ENCODE measurements around the gene TSPEAR.
"Not testable (repeated sequence)": the region's sequence is repeated elsewhere in the genome, so short reads cannot be mapped to it uniquely, and the experiment has no call there.

TSPEAR gene

DNA sequence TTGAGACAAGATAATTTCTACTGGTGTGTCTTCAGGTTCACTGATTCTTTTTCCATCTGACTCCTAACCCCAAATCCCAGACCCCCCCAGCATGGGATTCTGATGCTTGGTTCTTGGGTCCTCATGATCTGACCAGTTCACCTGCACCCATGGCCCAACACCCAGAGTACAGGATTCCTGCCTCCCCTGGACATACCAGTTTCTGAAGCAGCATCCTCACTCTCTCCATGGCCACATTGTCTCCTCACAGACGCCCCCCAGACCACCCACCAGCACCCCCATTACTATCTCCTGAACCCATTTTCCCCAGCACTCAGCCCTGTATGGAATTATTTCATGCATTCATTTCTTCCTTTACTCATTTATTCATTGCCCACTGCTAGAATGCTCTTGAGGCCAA is 54.5 kb downstream of the TSPEAR start:
- no peaks in the 10 kb centered on the region for H3K36me3 ChIP-seq (ENCODE audit: control insufficient read depth, insufficient read depth, low read length)
- H3K9ac ChIP-seq (ENCODE audit: low read length): no peak overlapping the region
- no peaks in the 10 kb centered on the region for H3K4me1 ChIP-seq (ENCODE audit: control insufficient read depth, insufficient read depth, low read length)
- no peak overlapping the region for H3K27ac ChIP-seq (ENCODE audit: low read depth, low read length)
- no peak overlapping the region for H3K4me3 ChIP-seq (ENCODE audit: low read length)
- peaks cover 4% of the 10 kb centered on the region for H3K27me3 ChIP-seq (ENCODE audit: control insufficient read depth, insufficient read depth, low read length)

DNA sequence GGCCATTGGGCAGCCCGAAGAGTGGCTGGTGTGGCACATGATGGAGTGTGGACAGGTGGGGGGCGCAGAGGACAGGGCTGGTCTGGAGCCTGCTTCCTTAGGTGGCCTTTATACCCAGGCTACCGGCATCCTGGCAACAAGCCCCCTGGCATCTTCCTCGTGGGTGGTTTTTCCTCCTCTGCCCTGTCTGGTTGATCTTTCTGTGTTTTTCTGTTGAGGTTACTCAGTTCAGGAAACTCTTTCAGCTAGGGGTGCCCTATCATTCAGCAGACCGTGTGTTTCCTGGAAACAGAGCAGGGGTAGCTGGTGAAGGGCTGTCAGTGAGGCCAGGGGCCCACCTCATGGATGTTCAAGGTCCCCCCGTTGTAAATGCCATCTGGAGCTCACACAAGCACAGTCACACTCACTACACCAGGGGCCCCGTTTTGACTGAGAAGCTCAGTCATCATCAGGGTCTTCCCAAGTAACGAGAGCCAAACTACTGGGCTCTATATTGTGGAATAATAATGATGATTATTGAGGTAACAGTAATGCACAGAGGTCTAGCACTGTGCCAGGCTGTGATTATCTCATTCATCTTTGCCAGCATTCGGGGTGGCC is 56.7 kb downstream of the TSPEAR start, which contains the start of gene KRTAP12-4:
Gene KRTAP12-4 (minus strand): TSS at position 84 of the 600 bp plus-strand sequence. CDS start 45 bp downstream, at position 39.
- Histone ChIP-seq H3K36me3 (ENCODE audit: control insufficient read depth, insufficient read depth, low read length) (no peaks in the 10 kb centered on the region), H3K27ac (ENCODE audit: low read depth, low read length) (no peak within 1 kb of the TSS), H3K9ac (ENCODE audit: low read length) (no peak within 1 kb of the TSS), H3K27me3 (ENCODE audit: control insufficient read depth, insufficient read depth, low read length) (peaks cover 4% of the 10 kb centered on the region), H3K4me3 (ENCODE audit: low read length) (no peak within 1 kb of the TSS), H3K4me1 (ENCODE audit: control insufficient read depth, insufficient read depth, low read length) (no peaks in the 10 kb centered on the region)

DNA sequence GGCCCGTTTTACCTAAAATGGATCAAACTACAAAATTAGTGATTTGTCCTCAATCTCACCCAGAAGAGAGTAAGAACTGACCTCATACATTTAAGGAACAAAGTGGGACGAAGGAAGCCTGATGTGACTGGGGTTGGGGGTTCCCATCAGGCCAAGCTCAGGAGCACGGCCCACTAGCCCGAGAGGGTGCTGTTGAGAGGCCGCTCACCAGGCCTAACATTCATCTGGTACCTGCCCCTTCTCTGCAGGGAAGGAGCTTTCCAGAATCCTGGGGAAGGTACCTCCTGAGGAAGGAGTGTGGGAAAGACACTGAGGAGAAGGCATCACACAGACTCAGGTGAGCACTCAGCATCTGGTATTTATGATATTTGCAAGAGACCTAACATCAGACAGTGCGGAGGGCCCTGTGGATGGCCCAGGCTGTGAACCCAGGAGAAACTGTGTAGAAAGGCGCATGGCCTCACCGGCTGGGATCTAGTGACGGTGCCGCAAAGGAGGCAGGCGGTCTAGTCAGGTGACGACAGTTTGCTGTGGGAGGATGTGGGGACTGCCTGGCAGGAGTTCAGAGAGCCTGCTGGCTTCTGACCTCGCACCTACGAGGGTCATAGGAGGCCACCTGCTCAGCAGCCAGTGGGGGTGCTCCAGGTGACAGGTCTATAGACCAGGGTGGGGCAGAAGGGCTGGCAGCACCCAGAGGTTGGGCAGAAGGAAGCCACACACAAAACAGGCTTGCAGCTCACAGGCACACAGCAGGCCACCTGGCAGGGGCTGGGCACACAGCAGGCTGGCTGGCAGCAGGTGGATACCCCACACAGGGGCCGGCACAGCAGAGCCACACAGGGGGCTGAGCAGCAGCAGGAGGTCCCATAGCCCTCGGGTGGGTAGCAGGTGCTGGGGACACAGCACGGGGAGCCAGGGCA is 57.5 kb downstream of the TSPEAR start:
- Histone ChIP-seq H3K9ac (ENCODE audit: low read length) (no peak overlapping the region), H3K27ac (ENCODE audit: low read depth, low read length) (no peak overlapping the region), H3K4me1 (ENCODE audit: control insufficient read depth, insufficient read depth, low read length) (no peaks in the 10 kb centered on the region), H3K27me3 (ENCODE audit: control insufficient read depth, insufficient read depth, low read length) (peaks cover 4% of the 10 kb centered on the region), H3K4me3 (ENCODE audit: low read length) (no peak overlapping the region), H3K36me3 (ENCODE audit: control insufficient read depth, insufficient read depth, low read length) (no peaks in the 10 kb centered on the region)

DNA sequence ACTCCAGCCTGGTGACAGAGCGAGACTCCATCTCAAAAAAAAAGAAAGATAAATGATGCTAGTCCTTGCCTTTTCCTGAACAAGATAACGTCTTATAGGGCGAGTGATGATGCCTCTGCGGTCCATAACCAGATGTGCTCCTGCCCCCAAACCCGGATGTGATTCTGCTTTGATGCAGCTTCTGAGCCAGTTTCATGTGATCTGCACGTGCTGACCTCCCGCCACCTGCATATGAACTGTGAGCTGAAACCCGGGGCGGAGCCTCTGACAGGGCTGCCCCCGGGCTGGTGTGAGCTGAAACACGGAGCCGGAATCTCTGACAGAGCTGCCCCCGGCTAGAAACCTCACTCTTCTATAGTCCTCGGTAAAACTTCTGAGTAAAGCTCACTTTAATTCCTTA is 58.2 kb downstream of the TSPEAR start:
- H3K27me3 ChIP-seq (ENCODE audit: control insufficient read depth, insufficient read depth, low read length): peaks cover 4% of the 10 kb centered on the region
- H3K9ac ChIP-seq (ENCODE audit: low read length): no peak overlapping the region
- no peaks in the 10 kb centered on the region for H3K36me3 ChIP-seq (ENCODE audit: control insufficient read depth, insufficient read depth, low read length)
- no peaks in the 10 kb centered on the region for H3K4me1 ChIP-seq (ENCODE audit: control insufficient read depth, insufficient read depth, low read length)
- no peak overlapping the region for H3K4me3 ChIP-seq (ENCODE audit: low read length)
- H3K27ac ChIP-seq (ENCODE audit: low read depth, low read length): no peak overlapping the region

DNA sequence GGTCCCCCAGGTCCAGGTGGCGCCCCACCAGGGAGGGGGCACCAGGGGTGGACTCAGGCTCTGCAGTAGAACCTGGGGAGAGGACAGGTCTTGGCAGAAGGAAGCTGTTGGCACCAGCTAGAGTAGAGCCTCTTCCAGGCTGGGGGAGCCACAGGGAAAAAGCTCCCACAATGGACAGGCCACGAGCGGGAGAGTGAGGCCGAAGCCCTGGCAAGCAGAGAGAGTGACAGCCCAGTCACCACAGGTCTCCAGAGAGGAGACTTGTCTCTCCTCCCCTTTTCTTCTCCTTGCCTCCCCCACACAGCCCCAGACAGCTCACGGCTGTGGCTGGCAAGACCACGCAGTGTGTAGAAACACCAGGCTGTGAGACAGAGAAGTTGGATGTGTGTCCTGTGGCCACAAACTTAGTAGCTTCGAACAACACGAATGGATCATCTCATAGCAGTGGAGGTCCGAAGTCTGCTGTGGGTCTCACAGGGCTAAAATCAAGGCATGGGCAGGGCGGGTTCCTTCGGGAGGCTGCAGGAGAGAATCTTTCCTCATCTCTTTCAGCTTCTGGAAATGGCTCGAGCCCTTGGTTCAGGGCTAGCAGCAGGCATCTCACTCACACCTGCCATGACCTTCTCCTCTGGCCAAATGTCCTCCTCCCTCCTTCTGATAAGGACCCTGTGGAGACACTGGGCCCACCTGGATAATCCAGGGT is 60.2 kb downstream of the TSPEAR start:
- no peak overlapping the region for H3K9ac ChIP-seq (ENCODE audit: low read length)
- no peaks in the 10 kb centered on the region for H3K36me3 ChIP-seq (ENCODE audit: control insufficient read depth, insufficient read depth, low read length)
- H3K27ac ChIP-seq (ENCODE audit: low read depth, low read length): no peak overlapping the region
- H3K4me3 ChIP-seq (ENCODE audit: low read length): no peak overlapping the region
- no peaks in the 10 kb centered on the region for H3K4me1 ChIP-seq (ENCODE audit: control insufficient read depth, insufficient read depth, low read length)
- H3K27me3 ChIP-seq (ENCODE audit: control insufficient read depth, insufficient read depth, low read length): no peaks in the 10 kb centered on the region

DNA sequence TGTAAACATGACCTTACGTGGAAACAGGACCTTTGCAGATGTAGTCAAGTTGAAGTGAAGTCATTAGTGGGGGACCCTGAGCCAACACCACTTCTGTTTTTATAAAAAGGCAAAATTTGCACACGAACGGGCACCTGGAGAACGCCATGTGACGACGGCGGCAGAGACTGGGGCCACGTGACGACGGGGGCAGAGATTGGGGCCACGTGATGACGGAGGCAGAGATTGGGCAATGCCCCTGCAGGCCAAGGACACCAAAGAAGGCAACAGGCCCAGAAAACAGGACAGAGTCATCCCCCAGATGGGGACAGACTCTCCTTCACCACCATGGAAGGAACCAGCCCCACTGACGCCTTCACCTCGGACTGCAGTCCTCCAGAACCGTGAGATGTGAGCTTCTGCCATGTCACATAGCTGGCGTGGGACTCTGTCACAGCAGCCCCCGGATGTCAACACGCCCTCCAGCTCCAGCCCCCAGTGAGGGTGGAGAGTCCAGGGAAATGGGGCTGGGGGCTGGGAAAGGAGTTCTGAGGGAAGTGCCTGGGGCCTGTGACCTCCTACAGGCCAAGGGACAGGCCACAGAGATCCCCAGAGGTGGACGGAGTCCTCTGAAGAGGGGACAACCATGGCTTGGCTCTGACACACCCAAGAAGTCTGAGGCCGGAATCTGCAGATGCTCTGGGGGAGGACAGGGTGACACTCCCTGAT is 61.0 kb downstream of the TSPEAR start:
- no peaks in the 10 kb centered on the region for H3K27me3 ChIP-seq (ENCODE audit: control insufficient read depth, insufficient read depth, low read length)

DNA sequence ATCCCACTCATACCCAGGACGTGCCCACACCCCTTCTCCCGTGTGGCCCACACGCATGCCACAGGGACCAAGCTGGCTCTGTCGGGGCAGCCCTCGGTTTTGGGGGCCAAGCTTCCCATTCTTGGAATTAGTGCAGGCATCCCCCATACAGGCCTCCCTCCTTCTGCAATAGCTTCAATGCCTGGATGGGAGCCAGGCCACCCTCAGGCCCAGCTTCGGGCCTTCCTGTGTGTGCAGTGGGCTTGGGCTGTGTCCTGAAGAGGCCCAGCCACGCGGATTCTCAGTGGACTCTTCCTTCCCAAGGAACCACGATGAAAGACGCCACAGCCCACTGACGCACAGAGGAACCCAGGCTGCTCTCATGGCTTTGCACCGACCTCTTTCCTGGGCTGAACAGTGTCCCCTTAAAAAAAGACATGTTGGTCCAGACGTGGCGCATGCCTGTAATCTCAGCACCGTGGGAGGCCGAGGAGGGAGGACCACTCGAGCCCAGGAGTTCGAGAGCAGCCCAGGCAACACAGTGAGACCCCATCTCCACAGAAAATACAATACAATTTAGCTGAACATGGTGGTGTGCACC is 61.8 kb downstream of the TSPEAR start:
- no peaks in the 10 kb centered on the region for H3K27me3 ChIP-seq (ENCODE audit: control insufficient read depth, insufficient read depth, low read length)
- H3K4me3 ChIP-seq (ENCODE audit: low read length): no peak overlapping the region

More for the DNA sequence above, 61.0 kb downstream of the TSPEAR start:
- H3K36me3 ChIP-seq (ENCODE audit: control insufficient read depth, insufficient read depth, low read length): no peaks in the 10 kb centered on the region
- H3K4me1 ChIP-seq (ENCODE audit: control insufficient read depth, insufficient read depth, low read length): no peaks in the 10 kb centered on the region
- no peak overlapping the region for H3K9ac ChIP-seq (ENCODE audit: low read length)
- no peak overlapping the region for H3K27ac ChIP-seq (ENCODE audit: low read depth, low read length)
- no peak overlapping the region for H3K4me3 ChIP-seq (ENCODE audit: low read length)

DNA sequence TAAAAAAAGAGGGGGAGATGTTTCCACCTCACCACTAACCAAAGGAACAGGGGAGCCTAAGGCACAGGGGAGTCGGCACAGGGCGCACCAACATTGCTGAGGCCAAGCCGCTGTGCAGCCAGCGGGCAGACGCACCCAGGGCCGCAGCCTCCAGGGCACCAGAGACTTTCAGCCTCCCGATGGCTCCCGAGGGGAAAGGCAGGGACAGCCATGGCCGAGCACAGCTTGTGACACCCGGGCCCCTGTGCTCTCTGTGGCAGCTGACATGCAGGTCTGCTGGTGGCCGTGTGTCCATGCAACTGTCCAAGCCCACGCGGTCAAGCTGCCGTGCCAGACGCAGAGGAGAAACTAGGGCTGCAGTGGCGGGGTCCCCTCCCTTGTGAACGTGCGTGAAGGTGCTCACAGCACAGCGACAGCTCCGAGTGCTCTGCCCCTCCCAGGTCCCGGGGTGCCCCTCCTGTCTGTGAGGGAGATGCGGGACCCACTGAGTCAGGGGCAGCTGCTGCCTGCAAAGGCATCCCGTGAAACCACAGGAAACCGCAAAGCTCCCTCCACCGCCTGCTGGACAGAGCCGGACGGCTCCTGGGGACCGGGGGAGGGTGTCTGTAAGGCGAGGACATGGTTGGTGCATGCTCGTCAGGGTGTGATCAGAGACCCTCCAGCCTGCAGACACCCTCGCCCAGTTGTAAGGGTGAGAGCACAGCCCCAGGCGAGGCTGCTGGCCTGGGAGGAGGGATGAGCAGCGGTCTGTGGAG is 62.6 kb downstream of the TSPEAR start:
- H3K27me3 ChIP-seq (ENCODE audit: control insufficient read depth, insufficient read depth, low read length): no peaks in the 10 kb centered on the region
- H3K9ac ChIP-seq (ENCODE audit: low read length): no peak overlapping the region
- no peaks in the 10 kb centered on the region for H3K4me1 ChIP-seq (ENCODE audit: control insufficient read depth, insufficient read depth, low read length)
- no peaks in the 10 kb centered on the region for H3K36me3 ChIP-seq (ENCODE audit: control insufficient read depth, insufficient read depth, low read length)
- H3K4me3 ChIP-seq (ENCODE audit: low read length): no peak overlapping the region
- H3K27ac ChIP-seq (ENCODE audit: low read depth, low read length): no peak overlapping the region

More for the DNA sequence above, 61.8 kb downstream of the TSPEAR start:
- Histone ChIP-seq H3K4me1 (ENCODE audit: control insufficient read depth, insufficient read depth, low read length) (no peaks in the 10 kb centered on the region), H3K9ac (ENCODE audit: low read length) (no peak overlapping the region), H3K27ac (ENCODE audit: low read depth, low read length) (no peak overlapping the region), H3K36me3 (ENCODE audit: control insufficient read depth, insufficient read depth, low read length) (no peaks in the 10 kb centered on the region)

DNA sequence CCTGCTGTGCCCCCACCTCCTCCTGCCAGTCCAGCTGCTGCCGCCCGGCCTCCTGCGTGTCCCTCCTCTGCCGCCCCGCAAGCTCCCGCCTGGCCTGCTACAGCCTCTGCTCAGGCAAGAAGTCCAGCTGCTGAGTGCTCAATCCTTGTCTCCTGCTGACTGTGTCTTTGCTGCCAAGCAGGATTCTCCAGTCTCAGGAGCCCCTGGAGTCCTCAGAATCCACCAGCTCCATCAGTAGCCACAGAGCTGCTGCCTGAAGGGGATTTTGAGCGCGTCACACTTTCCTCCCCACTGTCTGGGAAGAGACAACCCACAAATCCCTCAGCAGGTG is 64.2 kb downstream of the TSPEAR start:
- no peak overlapping the region for H3K9ac ChIP-seq (ENCODE audit: low read length)
- no peaks in the 10 kb centered on the region for H3K27me3 ChIP-seq (ENCODE audit: control insufficient read depth, insufficient read depth, low read length)
- no peaks in the 10 kb centered on the region for H3K36me3 ChIP-seq (ENCODE audit: control insufficient read depth, insufficient read depth, low read length)
- no peak overlapping the region for H3K4me3 ChIP-seq (ENCODE audit: low read length)
- H3K27ac ChIP-seq (ENCODE audit: low read depth, low read length): no peak overlapping the region
- no peaks in the 10 kb centered on the region for H3K4me1 ChIP-seq (ENCODE audit: control insufficient read depth, insufficient read depth, low read length)

DNA sequence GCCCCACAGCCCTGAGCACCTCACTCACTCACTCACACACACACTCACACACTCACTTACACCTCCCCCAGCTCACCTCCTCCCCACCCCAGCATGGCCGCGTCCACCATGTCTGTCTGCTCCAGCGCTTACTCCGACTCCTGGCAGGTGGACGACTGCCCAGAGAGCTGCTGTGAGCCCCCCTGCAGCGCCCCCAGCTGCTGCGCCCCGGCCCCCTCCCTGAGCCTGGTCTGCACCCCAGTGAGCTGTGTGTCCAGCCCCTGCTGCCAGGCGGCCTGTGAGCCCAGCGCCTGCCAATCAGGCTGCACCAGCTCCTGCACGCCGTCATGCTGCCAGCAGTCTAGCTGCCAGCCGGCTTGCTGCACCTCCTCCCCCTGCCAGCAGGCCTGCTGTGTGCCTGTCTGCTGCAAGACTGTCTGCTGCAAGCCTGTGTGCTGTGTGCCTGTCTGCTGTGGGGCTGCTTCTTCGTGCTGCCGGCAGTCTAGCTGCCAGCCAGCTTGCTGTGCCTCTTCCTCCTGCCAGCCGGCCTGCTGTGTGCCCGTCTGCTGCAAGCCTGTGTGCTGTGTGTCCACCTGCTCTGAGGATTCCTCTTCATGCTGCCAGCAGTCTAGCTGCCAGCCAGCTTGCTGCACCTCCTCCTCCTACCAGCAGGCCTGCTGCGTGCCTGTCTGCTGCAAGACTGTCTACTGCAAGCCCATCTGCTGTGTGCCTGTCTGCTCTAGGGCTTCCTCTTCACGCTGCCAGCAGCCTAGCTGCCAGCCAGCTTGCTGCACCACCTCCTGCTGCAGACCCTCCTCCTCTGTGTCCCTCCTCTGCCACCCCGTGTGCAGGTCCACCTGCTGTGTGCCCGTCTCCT is 64.8 kb downstream of the TSPEAR start, which contains the start of gene KRTAP10-11:
Gene KRTAP10-11 (plus strand): TSS at position 49 of the 856 bp plus-strand sequence. CDS start 45 bp downstream, at position 94.
- H3K9ac ChIP-seq (ENCODE audit: low read length); H3K4me3 ChIP-seq (ENCODE audit: low read length); H3K4me1 ChIP-seq (ENCODE audit: control insufficient read depth, insufficient read depth, low read length); H3K36me3 ChIP-seq (ENCODE audit: control insufficient read depth, insufficient read depth, low read length); H3K27ac ChIP-seq (ENCODE audit: low read depth, low read length); H3K27me3 ChIP-seq (ENCODE audit: control insufficient read depth, insufficient read depth, low read length): not testable (repeated sequence)

DNA sequence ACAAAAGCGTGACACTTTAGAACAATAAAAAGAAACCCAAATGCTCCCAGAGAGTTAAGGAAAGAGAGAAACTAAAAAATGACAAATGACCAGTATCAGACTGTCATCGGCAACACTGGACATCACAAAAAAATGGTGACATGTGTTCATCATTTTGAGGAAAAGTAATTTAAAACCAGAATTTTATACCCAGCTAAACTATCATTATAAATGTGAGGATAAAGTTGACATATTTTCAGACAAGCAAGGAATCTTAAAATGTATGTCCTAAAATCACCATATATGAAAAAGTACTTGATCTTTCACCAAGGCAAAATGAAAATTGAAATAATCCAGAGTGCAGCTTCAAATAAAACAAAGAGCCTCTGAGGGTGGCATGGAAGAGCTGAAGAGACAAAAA is 66.5 kb downstream of the TSPEAR start:
- H3K27me3 ChIP-seq (ENCODE audit: control insufficient read depth, insufficient read depth, low read length): no peaks in the 10 kb centered on the region
- H3K9ac ChIP-seq (ENCODE audit: low read length): no peak overlapping the region
- H3K4me3 ChIP-seq (ENCODE audit: low read length): no peak overlapping the region
- H3K36me3 ChIP-seq (ENCODE audit: control insufficient read depth, insufficient read depth, low read length): no peaks in the 10 kb centered on the region
- no peak overlapping the region for H3K27ac ChIP-seq (ENCODE audit: low read depth, low read length)
- H3K4me1 ChIP-seq (ENCODE audit: control insufficient read depth, insufficient read depth, low read length): no peaks in the 10 kb centered on the region
